Breast epithelium (tissue), 4 donors: Measurements from ENCODE around the gene EEPD1. TPM values are rescaled to one million over a fixed set of nuclear protein-coding genes. Genes with fewer than 3 reads are reported as not detected.

Experiments used
- DNase-seq, 2 donors: peaks; one replicate each; pipeline ENCODE4 v3.0.0-alpha.2; 2019; ENCODE audit warnings: low spot score in 2 of 2
- H3K27ac ChIP-seq, 2 donors: fragments of 200-600 bp; sonication (generic) in 1 of 2; one replicate each; pipeline ENCODE4 v1.5.1; 2016 to 2019; ENCODE audit warnings: mild to moderate bottlenecking in 1 of 2
- H3K27me3 ChIP-seq, 2 donors: fragments of 200-600 bp; sonication (generic) in 1 of 2; one replicate each; pipeline versions ENCODE4 v1.5.1 to v1.6.0; 2017 to 2019; ENCODE audit warnings: control low read depth in 1 of 2, mild to moderate bottlenecking in 1 of 2
- H3K36me3 ChIP-seq: fragments of 200-600 bp; one replicate; pipeline ENCODE4 v1.5.1; 2019
- H3K4me1 ChIP-seq, 2 donors: fragments of 200-600 bp; sonication (generic); one replicate each; pipeline ENCODE4 v1.5.1; 2016 to 2019; ENCODE audit warnings: control low read depth in 1 of 2
- H3K4me3 ChIP-seq, 3 donors: fragments of 200-600 bp; sonication (generic); 1 replicate in 2 of 3; 2 replicates in 1 of 3; pipeline ENCODE4 v1.5.1; 2016 to 2019; ENCODE audit warnings: mild to moderate bottlenecking in 3 of 3, moderate library complexity in 2 of 3
- H3K9me3 ChIP-seq, 2 donors: fragments of 200-600 bp; sonication (generic) in 1 of 2; one replicate each; pipeline ENCODE4 v1.5.1; 2016 to 2019; ENCODE audit warnings: control low read depth in 1 of 2
- POLR2A ChIP-seq: fragments of 450-650 bp; IDR thresholded peaks from one replicate; pipeline ENCODE4 v1.6.1; 2016; ENCODE audit warnings: antibody characterized with exemption, mild to moderate bottlenecking, moderate library complexity
- POLR2AphosphoS5 ChIP-seq, 3 donors: sonication (generic); formaldehyde crosslinking; IDR thresholded peaks; one replicate each; pipeline ENCODE4 v1.6.1; 2017; ENCODE audit warnings: antibody characterized with exemption in 3 of 3
- intact Hi-C: fragments of 100-400 bp; cut with DNase I; formaldehyde crosslinking; loops from one replicate; pipeline ENCODE4 v1.15.1; 2023; ENCODE audit warnings: low total_unique reads
- total RNA-seq, 3 donors: library from RNA; depleted of rRNA; stranded (reverse); fragments of >200 nt; gene quantifications; one replicate each; pipeline ENCODE4 v1.1.0, GENCODE V29; 2016
- TF ChIP-seq, protein P1 (sequence below), 3 donors: fragments of 450-650 bp; IDR thresholded peaks; one replicate each; pipeline ENCODE4 v1.5.1; 2016 to 2017; ENCODE audit warnings: antibody characterized with exemption in 3 of 3, mild to moderate bottlenecking in 3 of 3, moderate library complexity in 3 of 3

The EEPD1 gene
- total RNA-seq, 3 donors from 2014 or later, result 6.4 to 32.5 (median 10.5) TPM

DNA sequence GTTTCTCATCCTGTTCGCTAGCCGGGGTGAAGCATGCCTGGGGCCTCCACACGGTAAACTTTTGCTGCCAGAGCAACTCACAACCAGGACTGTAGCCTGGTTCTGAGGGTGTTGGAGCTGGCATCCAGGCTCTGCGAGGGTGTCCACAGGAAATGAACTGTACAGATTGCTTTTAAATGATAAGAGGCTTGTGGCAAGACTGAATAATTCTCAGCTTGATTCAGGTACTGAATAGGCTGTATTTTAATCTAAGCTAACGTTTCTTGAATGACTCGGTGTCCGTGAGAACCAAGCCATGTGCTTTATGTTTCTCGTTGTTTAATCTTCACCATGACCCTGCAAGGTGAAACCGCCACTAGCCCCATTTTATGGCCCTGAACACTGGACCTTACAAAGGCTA is 49.3 kb downstream of the EEPD1 start:
- no peak overlapping the region for H3K4me3 ChIP-seq
- DNase-seq, result no peak
- no peaks in the 10 kb centered on the region for H3K36me3 ChIP-seq
- no peaks in the 10 kb centered on the region for H3K4me1 ChIP-seq
- TF ChIP-seq, protein P1, sequence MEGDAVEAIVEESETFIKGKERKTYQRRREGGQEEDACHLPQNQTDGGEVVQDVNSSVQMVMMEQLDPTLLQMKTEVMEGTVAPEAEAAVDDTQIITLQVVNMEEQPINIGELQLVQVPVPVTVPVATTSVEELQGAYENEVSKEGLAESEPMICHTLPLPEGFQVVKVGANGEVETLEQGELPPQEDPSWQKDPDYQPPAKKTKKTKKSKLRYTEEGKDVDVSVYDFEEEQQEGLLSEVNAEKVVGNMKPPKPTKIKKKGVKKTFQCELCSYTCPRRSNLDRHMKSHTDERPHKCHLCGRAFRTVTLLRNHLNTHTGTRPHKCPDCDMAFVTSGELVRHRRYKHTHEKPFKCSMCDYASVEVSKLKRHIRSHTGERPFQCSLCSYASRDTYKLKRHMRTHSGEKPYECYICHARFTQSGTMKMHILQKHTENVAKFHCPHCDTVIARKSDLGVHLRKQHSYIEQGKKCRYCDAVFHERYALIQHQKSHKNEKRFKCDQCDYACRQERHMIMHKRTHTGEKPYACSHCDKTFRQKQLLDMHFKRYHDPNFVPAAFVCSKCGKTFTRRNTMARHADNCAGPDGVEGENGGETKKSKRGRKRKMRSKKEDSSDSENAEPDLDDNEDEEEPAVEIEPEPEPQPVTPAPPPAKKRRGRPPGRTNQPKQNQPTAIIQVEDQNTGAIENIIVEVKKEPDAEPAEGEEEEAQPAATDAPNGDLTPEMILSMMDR (IDR thresholded peaks at IDR 0.05), result no peak
- intact Hi-C loops, result no loop called here
- peak overlapping the region in 1 of 2 donors; percentile 10 for H3K27ac ChIP-seq
- no peaks in the 10 kb centered on the region for H3K9me3 ChIP-seq
- H3K27me3 ChIP-seq, result no peaks in the 10 kb centered on the region

DNA sequence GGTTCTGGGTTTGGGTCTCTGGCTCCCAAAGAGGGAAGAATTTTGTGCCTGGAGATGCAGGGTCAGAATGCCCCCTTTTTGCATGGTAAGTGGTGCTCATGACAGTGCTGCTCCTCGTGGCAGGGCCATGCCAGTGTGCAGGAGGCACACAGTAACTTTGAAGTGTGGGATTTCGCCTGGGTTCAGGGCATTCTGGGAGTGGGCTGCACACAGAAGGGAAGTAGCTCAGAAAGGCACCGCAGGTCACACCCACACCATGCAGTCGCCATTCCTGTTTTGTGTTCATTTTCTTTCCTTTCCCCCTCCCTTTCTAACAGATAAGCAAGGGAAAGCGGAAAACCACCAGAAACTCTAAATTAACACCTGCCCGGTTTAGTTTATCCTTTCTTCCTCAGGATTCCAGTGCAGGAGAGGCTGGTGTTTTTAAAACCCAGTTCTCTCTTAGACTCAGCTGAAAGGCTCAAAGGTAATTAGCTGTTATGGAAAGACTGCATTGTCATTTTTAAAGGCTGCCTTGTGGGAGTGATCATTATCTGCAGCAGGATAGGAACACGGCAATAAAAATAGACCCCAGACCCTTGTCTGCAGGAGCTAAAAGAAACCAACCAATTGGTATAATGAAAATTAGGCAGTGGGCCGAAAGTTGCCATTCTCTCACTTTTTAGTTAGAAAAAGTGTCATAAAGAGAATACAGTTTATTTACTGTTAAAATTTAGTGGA is 50.2 kb downstream of the EEPD1 start:
- intact Hi-C loops, result no loop called here

DNA sequence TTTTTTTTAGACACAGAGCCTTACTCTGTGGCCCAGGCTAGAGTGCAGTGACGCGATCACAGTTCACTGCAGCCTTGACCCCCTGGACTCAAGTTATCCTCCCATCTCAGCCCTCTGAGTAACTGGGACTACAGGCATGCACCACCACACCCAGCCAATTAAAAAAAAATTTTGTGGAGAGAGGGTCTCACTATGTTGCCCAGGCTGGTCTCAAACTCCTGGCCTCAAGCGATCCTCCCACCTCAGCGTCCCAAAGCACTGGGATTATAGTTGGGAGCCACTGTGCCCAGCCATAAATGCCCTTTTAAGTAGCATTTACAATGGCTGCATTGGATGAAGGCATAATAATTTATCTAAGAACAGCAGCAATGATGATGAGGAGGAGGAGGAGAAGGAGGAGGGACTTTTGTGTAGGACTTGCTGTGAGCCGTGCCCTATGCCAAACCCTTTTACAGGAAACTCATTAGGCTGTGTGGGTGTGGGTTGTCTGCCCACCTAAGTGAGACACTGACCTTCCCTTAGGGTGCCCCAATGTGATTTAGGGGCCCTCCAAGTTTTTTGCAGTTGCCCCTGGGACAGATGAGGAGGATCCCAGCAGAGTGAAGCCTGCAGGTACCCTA is 51.1 kb downstream of the EEPD1 start:
- Histone ChIP-seq H3K9me3 (no peaks in the 10 kb centered on the region), H3K4me1 (peaks cover 0 to 5% of the 10 kb centered on the region in 2 donors), H3K27ac (no peak overlapping the region), H3K36me3 (no peaks in the 10 kb centered on the region), H3K4me3 (no peak overlapping the region), H3K27me3 (no peaks in the 10 kb centered on the region)
- TF ChIP-seq POLR2AphosphoS5 (IDR thresholded peaks at IDR 0.05) (no peak), POLR2A (no peak)
- no peak for DNase-seq
- intact Hi-C loops, result no loop called here

More for the DNA sequence above, 50.2 kb downstream of the EEPD1 start:
- Histone ChIP-seq H3K36me3 (no peaks in the 10 kb centered on the region), H3K4me1 (peaks cover 0 to 3% of the 10 kb centered on the region in 2 donors), H3K9me3 (no peaks in the 10 kb centered on the region), H3K27me3 (no peaks in the 10 kb centered on the region), H3K27ac (no peak overlapping the region), H3K4me3 (no peak overlapping the region)
- TF ChIP-seq POLR2A, result no peak
- TF ChIP-seq, protein P1 (IDR thresholded peaks at IDR 0.05), result no peak
- TF ChIP-seq POLR2AphosphoS5 (IDR thresholded peaks at IDR 0.05), result no peak
- no peak for DNase-seq

DNA sequence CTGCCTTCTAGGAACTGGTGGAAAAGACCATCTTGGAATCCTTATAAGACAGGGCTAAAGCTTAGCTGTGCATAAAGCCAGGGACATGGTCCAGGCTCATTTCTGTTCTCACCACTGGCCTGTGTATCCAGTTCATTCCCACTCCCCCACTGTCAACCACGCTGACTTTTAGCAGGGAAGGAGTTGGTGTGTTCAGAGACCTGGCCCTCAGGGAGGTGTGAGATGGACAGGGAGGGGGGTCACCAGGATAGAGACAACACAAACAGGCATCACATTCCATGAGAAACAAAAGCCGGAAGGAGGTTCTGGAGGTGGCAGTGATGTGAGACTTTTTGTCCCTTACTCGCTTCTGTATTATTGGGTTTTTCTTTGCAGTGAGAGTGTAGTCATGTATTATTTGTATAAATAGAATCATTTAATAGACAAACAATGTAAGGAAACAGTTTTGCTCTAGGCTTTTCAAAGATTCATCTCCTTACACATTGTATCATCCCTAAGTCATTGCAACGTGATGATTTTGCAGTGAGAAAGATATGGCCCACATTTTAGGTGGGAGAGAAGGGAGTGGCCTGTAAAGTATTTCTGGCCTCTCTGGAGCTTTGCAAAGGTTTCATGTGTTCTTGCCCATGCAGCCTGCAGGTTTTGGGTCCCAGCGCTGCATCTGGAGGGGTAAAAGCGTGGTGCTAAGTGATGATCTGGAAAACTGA is 52.0 kb downstream of the EEPD1 start:
- no peak overlapping the region for H3K4me3 ChIP-seq
- H3K36me3 ChIP-seq, result no peaks in the 10 kb centered on the region
- TF ChIP-seq POLR2A (no peak), POLR2AphosphoS5 (IDR thresholded peaks at IDR 0.05) (no peak)
- TF ChIP-seq, protein P1 (IDR thresholded peaks at IDR 0.05), result no peak
- H3K27me3 ChIP-seq, result no peaks in the 10 kb centered on the region
- no peak for DNase-seq
- intact Hi-C loops, result no loop called here
- H3K9me3 ChIP-seq, result no peaks in the 10 kb centered on the region
- peaks cover 0 to 5% of the 10 kb centered on the region in 2 donors for H3K4me1 ChIP-seq
- H3K27ac ChIP-seq, result no peak overlapping the region

DNA sequence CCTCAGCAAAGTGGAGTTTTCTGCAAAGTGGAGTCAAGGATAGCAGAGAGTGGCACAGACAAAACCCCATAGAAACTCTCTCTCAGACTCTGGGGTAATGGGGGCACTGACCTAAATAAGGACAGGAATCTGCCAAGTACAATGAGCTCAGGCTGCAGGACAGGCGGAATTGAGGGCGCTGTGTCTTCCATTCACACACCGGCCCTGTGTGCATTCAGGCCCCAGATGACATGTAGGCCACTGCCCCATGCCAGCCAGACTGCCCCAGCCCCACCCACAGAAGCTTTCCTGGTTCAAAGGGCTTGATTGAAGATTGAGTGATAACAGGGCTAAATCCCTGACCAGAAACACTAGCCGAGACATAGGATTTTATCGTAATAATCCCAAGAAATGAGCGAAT is 52.7 kb downstream of the EEPD1 start:
- TF ChIP-seq, protein P1 (IDR thresholded peaks at IDR 0.05), result no peak
- TF ChIP-seq POLR2A, result no peak
- TF ChIP-seq POLR2AphosphoS5 (IDR thresholded peaks at IDR 0.05), result no peak
- Histone ChIP-seq H3K36me3 (no peaks in the 10 kb centered on the region), H3K27me3 (no peaks in the 10 kb centered on the region), H3K9me3 (no peaks in the 10 kb centered on the region), H3K4me1 (peaks cover 0 to 5% of the 10 kb centered on the region in 2 donors), H3K4me3 (no peak overlapping the region), H3K27ac (no peak overlapping the region)
- intact Hi-C loops, result no loop called here
- DNase-seq, result no peak
